Measurements from ENCODE around the gene MTMR2. TPM values are rescaled to one million over a fixed set of nuclear protein-coding genes. Genes with fewer than 3 reads are reported as not detected.

MTMR2 gene
- total and polyA plus RNA-seq, 2 experiments from 2014 or later, result 26.6 to 52.6 TPM

DNA sequence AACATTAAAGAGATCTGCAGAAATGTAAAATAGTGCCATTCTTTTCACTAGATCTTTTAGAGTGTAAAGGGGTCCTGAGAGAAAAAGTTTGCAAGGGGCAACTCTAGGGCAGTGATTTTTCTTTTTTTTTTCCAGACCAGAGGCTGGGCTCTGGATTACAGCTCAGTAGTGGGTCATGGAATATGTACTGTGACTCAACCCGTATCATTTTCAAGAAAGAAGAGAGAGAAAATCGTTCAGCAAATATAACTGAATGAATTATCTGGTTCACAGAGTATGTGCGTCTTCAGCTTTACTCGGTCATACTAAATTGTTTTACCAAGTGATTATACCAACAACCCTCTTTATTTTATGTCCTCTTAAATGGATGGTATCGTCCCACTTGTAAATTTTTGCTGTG, 129.8 kb downstream of the MTMR2 start:
- Histone ChIP-seq H3K9me2 (ENCODE audit: insufficient read depth) (no peaks in the 10 kb centered on the region), H3K4me1 (ENCODE audit: insufficient read depth) (peaks cover 11% of the 10 kb centered on the region), H3K27me3 (ENCODE audit: insufficient read depth) (no peaks in the 10 kb centered on the region), H3K27ac (ENCODE audit: low read depth) (no peak overlapping the region), H3F3A (replicated peaks; ENCODE audit: low read depth) (no peaks in the 10 kb centered on the region), H3K79me2 (replicated peaks; ENCODE audit: insufficient read depth) (peaks cover 84% of the 10 kb centered on the region), H2AFZ (no peak overlapping the region), H3K36me3 (ENCODE audit: insufficient read depth) (no peaks in the 10 kb centered on the region), H4K20me1 (replicated peaks; ENCODE audit: insufficient read depth) (peaks cover 28% of the 10 kb centered on the region; the same call in 1 of the 2 replicates), H3K4me3 (no peak overlapping the region), H3K4me2 (no peak overlapping the region)
- Mint-ChIP-seq H3K27ac (no peak overlapping the region; the same call in 1 of the 2 replicates), H3K4me3 (no peak overlapping the region), H3K27me3 (ENCODE audit: insufficient read depth, low read depth, poor library complexity) (peaks cover 8% of the 10 kb centered on the region), H3K36me3 (ENCODE audit: low read depth) (no peaks in the 10 kb centered on the region), H3K9me3 (0 out of 3 replicates have a peak, but pooled peaks cover 4% of the 10 kb centered on the region), H3K4me1 (peaks cover 27% of the 10 kb centered on the region)
- no peak for ATAC-seq
- TF ChIP-seq EZH2 (IDR thresholded peaks at IDR 0.05; ENCODE audit: low read depth, unreplicated experiment), result no peak
- no peak for TF ChIP-seq ZNF462 (CRISPR knock-in tag; IDR thresholded peaks at IDR 0.05)
- no peak for TF ChIP-seq ZNF114 (CRISPR knock-in tag; IDR thresholded peaks at IDR 0.05)
- no peak for TF ChIP-seq ETS1 (IDR thresholded peaks at IDR 0.05)
- TF ChIP-seq CREB1 (CRISPR knock-in tag; IDR thresholded peaks at IDR 0.05; ENCODE audit: low read depth), result no peak
- no peak for TF ChIP-seq NANOG (IDR thresholded peaks at IDR 0.05; ENCODE audit: borderline replicate concordance)
- TF ChIP-seq JUNB (IDR thresholded peaks at IDR 0.05; ENCODE audit: unreplicated experiment), result no peak
- no peak for TF ChIP-seq STAT1 (IDR thresholded peaks at IDR 0.05; ENCODE audit: unreplicated experiment)
- no peak for TF ChIP-seq ZNF331 (CRISPR knock-in tag; IDR thresholded peaks at IDR 0.05; ENCODE audit: low read depth)
- TF ChIP-seq CTCF (conservative IDR thresholded peaks at IDR 0.05; ENCODE audit: low read depth in 2 of 2), result no peak
- no peak for TF ChIP-seq REST (IDR thresholded peaks at IDR 0.05; ENCODE audit: unreplicated experiment)
- TF ChIP-seq EZH2phosphoT487 (IDR thresholded peaks at IDR 0.05; ENCODE audit: unreplicated experiment), result no peak
- TF ChIP-seq POLR2AphosphoS5 (IDR thresholded peaks at IDR 0.05; ENCODE audit: low read depth), result no peak
- no peak for DNase-seq (ENCODE audit: low spot score)

Data from GM23338 (cell line).